Activated CD8-positive, alpha-beta memory T cell treated with anti-CD3 and anti-CD28 coated beads for 36 hours (primary cell): Measurements from ENCODE around the gene TUB. TPM values are rescaled to one million over a fixed set of nuclear protein-coding genes. Genes with fewer than 3 reads are reported as not detected.

Source experiments
- CTCF ChIA-PET: fragments of 350-600 bp; sonication (Branson Sonifier 250); formaldehyde crosslinking; loops from one replicate; lab custom pipeline; 2021; ENCODE audit warnings: antibody characterized with exemption; lab: Charles Lee
- POLR2A ChIA-PET: fragments of 350-600 bp; sonication (Branson Sonifier 250); formaldehyde crosslinking; loops from one replicate; lab custom pipeline; 2021; ENCODE audit warnings: antibody characterized with exemption; lab: Charles Lee
- total RNA-seq, 2 experiments: library from RNA; stranded (reverse); gene quantifications; one replicate each; pipeline ENCODE4 v1.2.3, GENCODE V29; 2021

TUB gene, protein sequence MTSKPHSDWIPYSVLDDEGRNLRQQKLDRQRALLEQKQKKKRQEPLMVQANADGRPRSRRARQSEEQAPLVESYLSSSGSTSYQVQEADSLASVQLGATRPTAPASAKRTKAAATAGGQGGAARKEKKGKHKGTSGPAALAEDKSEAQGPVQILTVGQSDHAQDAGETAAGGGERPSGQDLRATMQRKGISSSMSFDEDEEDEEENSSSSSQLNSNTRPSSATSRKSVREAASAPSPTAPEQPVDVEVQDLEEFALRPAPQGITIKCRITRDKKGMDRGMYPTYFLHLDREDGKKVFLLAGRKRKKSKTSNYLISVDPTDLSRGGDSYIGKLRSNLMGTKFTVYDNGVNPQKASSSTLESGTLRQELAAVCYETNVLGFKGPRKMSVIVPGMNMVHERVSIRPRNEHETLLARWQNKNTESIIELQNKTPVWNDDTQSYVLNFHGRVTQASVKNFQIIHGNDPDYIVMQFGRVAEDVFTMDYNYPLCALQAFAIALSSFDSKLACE
- total RNA-seq: under 1 TPM; 0.29 to 0.36 TPM

GRCh38 chr11:8080674-8081590, at the start of gene TUB:
TSS of gene TUB (plus strand) at chr11:8081211. CDS start at chr11:8081511, 300 bp downstream.
- POLR2A ChIA-PET: no interaction called here
- CTCF ChIA-PET: interaction anchor here (1.7 kb wide), 1 partner anchor 10 kb away, joined by 3 read pairs; no protein-coding TSS in a partner anchor

DNA sequence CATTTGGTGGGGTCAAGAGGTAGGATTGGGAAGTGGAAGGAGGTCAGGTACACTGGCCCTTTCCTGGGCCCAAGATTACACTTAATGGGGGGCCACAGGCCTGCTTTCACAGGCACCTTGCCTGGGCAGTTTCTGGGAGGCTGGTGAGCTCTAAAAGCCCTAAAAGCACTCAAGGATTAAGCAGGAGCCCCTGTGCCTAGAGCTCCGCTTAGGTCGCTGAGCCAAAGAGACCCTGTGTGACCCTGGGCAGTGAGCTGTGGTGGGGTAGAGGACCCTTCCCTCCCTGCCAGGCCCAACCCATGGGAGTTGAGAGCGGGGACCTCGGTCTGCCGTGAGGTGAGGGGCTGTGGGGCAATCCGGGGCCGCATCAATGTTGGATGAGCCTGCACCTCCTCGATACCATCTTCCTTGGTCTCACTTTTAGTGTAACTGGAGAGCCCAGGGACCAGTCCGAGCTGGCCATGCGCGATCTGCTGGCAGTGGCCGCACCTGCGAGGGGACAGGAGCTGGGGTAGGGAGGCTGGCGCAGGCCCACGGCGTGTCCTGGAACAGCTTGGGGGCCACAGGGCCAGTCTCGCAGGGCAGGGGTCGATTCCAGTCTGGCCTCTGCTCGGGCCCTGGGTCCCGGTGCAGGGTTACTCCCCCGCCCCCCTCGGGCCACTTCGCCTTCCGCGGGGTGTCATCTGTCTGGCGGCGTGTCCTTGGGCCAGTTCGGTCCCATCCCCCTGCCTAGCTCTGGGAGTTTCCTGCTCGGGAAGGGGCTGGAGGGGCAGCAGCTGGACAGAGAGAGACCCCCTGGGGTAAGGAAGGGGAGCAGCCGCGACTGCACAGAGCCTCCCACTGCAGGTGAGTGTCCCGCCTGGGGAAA, 49.5 kb upstream of the TUB start:
- CTCF ChIA-PET: interaction anchor here (1.1 kb wide), 1 partner anchor 58 kb away, joined by 3 read pairs; no protein-coding TSS in a partner anchor
- POLR2A ChIA-PET: no interaction called here

DNA sequence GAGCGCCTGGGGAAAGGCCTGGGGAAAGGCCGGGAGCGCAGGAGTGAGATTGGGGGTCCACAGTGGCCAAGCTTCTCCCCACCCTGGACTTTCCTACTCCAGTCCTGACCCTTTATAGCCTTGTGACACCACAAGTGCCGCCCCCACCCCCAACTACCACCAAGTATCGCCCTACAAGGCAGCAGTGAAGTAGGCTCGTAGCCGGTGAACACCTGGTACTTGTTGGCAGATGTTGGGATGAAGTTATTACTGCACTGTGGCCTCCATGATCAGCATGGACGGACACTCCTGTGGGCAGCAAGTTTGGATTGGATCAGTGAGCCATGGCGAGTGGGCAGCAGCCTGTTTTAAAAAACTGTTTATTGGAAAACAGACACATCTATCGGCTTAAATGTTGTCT, 48.9 kb upstream of the TUB start:
- POLR2A ChIA-PET: no interaction called here
- CTCF ChIA-PET: interaction anchor here (1.1 to 2.7 kb wide), 3 partner anchors 8 to 59 kb away, joined by 3 to 26 read pairs (median 12); no protein-coding TSS in a partner anchor

DNA sequence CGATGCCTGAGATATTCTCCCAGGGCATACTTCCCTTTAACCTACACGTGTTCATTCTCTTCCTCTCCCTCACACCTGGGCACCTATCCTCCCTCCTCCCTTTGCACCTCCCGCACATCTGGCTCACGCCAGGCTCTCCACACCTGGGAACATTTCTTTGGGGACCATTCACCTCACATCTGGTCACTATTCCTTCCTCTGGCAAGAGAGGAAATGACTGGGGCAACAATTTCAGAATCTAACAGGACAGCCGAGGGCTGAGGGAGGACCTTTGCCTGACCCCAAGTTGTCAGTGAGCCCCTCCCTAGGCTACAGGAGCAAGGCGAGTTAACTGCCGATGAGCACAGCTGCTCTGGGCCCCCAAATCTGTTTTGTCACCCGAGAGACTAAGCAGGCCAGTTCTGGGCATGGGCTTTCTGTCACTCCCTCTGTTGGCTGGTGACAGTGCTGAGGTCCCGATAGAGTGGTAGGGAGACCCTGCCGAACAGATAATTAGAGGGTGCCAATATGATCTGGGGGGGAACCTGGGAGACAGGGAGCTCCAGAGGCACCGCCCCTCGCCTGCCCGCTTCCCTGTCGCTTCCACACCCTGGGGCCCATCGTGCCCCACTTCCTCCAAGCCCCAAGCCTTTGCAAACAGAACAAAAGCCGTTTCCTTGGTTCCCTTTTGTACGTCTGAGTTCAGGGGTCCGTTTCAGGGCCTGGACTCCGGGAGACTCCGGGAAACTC, 48.3 kb upstream of the TUB start:
- POLR2A ChIA-PET: no interaction called here
- CTCF ChIA-PET: interaction anchor here (0.8 to 2.8 kb wide), 13 partner anchors 9 to 171 kb away, joined by 3 to 41 read pairs (median 5); no protein-coding TSS in a partner anchor

DNA sequence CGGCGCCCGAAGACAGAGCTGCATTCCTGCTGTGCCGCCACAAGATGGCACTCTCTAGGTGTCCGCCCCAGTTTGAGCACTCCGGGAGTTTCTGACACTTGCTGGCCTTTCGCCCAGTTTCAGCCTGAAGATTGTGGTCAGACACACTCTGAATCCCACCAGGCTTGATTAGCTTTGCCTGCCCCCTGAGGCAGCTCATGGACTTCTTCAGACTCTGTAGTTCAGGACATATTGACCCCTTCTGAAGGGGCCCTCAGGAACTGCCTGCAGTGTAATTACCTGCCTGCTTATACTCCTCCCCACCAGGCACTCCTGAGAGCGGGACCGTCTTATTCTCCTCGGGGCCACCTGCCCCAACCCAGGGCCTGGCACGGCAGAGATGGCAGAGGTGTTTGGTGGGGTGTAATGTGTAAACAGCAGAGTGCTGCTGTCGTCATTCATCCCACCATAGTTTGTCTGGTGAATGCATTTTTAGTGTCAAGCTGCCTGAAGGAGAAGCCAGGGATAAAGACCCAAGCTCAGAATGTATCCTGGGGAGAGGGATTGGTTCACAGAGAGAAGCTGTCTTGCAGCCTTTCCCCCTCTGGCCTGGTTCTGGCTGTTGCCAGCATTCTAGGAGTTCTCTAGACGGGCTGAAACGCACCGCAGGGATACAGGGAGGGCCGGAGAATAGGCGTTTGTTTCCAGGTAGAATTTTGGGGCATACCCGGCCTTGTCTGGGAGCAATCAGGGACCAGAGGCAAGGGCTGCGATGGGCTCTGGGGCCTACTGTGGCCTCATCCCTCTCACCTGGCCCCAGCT, 47.5 kb upstream of the TUB start:
- CTCF ChIA-PET: interaction anchor here (0.6 to 2.8 kb wide), 15 partner anchors 10 to 170 kb away, joined by 3 to 41 read pairs (median 5); no protein-coding TSS in a partner anchor

GRCh38 chr11:8034106-8034585, 46.9 kb upstream of the TUB start:
- ChIA-PET CTCF (interaction anchor here (1.6 to 2.8 kb wide), 8 partner anchors 10 to 75 kb away, joined by 4 to 41 read pairs (median 8); no protein-coding TSS in a partner anchor), POLR2A (no interaction called here)

More for the DNA sequence above, 47.5 kb upstream of the TUB start:
- POLR2A ChIA-PET: no interaction called here

- CTCF ChIA-PET: interaction anchor here (1.9 to 2.8 kb wide), 5 partner anchors 11 to 64 kb away, joined by 5 to 41 read pairs (median 18); no protein-coding TSS in a partner anchor
- POLR2A ChIA-PET: no interaction called here
These were observed 46.3 kb upstream of the TUB start for GRCh38 chr11:8034604-8035190.

- CTCF ChIA-PET: interaction anchor here (1.9 to 2.8 kb wide), 3 partner anchors 24 to 64 kb away, joined by 5 to 41 read pairs (median 18); no protein-coding TSS in a partner anchor
- POLR2A ChIA-PET: no interaction called here
These were observed 45.7 kb upstream of the TUB start for GRCh38 chr11:8035200-8035855.

DNA sequence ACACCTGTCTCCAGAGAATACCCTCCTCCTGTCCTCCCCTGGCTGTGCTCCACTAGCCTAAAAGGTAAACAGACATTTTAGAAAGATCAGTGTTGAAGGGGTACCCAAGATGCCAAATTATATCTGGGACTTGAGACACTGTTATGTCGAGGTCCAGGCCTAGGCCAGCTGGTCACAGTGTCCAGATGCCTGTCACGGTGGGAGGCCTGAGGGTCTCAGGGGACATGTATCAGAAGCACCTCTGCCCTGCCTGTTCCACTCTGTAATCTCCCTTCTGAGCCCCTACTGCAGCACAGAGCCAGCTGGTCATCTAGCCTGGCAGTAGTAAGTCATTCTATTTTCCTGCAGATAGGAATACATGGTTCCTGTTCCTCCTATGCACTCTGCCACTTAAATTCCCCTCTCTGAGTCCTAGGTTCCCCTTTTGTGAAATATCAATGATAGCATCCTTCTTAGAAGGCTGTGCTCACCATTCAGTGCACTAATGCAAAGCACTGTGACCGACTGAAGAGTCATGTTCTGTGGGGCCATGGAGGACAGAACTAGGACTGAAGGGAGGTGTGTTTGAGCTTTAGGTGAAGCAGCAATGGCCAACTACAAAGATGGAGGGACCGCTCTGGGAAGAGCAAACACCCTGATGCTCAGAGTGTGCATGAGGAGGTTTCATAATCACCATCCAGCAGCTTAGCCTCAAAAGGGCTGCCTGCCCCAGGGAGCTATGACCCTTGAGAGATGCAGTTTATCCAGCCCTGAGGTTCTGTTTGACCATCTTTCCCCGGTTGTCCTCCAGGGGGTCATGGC, 44.8 kb upstream of the TUB start:
- CTCF ChIA-PET: interaction anchor here (1.0 kb wide), 1 partner anchor 54 kb away, joined by 4 read pairs; no protein-coding TSS in a partner anchor
- POLR2A ChIA-PET: no interaction called here

GRCh38 chr11:8036986-8037385, 44.0 kb upstream of the TUB start:
- CTCF ChIA-PET: interaction anchor here (1.0 kb wide), 1 partner anchor 53 kb away, joined by 4 read pairs; no protein-coding TSS in a partner anchor

GRCh38 chr11:8038393-8038792, 42.6 kb upstream of the TUB start:
- POLR2A ChIA-PET: interaction anchor here (1.1 kb wide), 1 partner anchor 36 kb away, joined by 6 read pairs; no protein-coding TSS in a partner anchor
- CTCF ChIA-PET: no interaction called here

More at GRCh38 chr11:8036986-8037385, 44.0 kb upstream of the TUB start:
- POLR2A ChIA-PET: no interaction called here

GRCh38 chr11:8038811-8039529, 42.0 kb upstream of the TUB start:
- ChIA-PET POLR2A (interaction anchor here (1.1 kb wide), 1 partner anchor 36 kb away, joined by 6 read pairs; no protein-coding TSS in a partner anchor), CTCF (no interaction called here)

DNA sequence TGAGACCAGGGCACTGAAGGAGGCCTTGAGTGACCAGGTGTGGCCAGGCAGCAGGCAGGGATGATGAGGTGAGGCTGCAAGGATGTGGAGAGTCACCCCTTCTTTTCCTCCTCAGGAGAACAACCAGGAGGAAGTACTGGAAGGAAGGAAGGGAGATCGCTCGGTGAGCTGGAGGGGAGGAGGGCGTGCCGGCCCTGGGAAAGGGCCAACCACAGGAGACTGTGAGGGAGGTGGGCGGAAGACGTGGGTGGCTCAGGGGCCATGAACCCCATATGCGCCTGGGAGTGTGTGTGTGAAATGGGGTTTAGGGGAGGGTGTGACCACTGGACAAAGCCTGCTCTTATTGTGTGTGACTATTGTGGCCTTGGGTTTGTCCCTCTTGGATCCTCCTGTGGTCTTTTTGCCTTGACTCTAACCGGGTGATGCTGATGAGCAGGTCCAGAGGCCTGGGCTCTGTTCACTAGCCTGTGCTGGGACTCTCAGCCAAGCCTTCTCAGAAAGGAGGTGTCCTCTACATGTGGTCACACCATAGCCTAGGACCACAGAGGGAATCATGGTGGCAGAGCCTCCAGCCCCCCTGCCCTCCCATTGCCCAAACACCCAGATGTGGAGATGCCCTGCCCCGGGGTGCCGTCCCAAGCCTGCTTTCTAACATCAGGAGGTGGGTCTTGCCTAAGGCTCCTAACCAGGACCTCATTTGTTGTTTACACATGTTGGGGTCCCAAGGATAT, 41.3 kb upstream of the TUB start:
- ChIA-PET POLR2A (interaction anchor here (1.1 kb wide), 1 partner anchor 37 kb away, joined by 6 read pairs; no protein-coding TSS in a partner anchor), CTCF (no interaction called here)
